Prostate gland (tissue), 2 donors: ENCODE measurements around the gene C14orf132. TPM values are rescaled to one million over a fixed set of nuclear protein-coding genes. Genes with fewer than 3 reads are reported as not detected.

Experiments used
- DNase-seq: peaks from one replicate; pipeline ENCODE4 v3.0.0-alpha.2; 2019; ENCODE audit warnings: low spot score
- H3K27ac ChIP-seq, 2 donors: fragments of 200-600 bp; sonication (generic); 2 replicates each; pipeline ENCODE4 v1.5.1; 2017 to 2019
- H3K27me3 ChIP-seq: fragments of 200-600 bp; sonication (generic); replicated peaks from 2 replicates; pipeline ENCODE4 v1.5.1; 2019; ENCODE audit not compliant: insufficient read depth
- H3K36me3 ChIP-seq, 2 donors: fragments of 200-600 bp; sonication (generic); 1 replicate in 1 of 2; 2 replicates in 1 of 2; pipeline versions ENCODE4 v1.5.1 to v1.8.1; 2017 to 2019
- H3K4me1 ChIP-seq: fragments of 200-600 bp; sonication (generic); replicated peaks from 2 replicates; pipeline ENCODE4 v1.5.1; 2019
- H3K4me3 ChIP-seq, 2 donors: fragments of 200-600 bp; sonication (generic); 2 replicates each; pipeline ENCODE4 v1.5.1; 2017 to 2019
- H3K9me3 ChIP-seq: fragments of 200-600 bp; sonication (generic); 2 replicates; pipeline ENCODE4 v1.5.1; 2017
- CTCF ChIP-seq, 4 experiments: fragments of 200-600 bp in 2 of 4; fragments of 450-650 bp in 2 of 4; sonication (generic) in 2 of 4; IDR thresholded peaks; 1 replicate in 3 of 4; 2 replicates in 1 of 4; pipeline ENCODE4 v1.5.1; 2016 to 2019; ENCODE audit warnings: antibody characterized with exemption in 4 of 4, mild to moderate bottlenecking in 2 of 4, moderate library complexity in 2 of 4
- POLR2A ChIP-seq: fragments of 450-650 bp; IDR thresholded peaks from one replicate; pipeline ENCODE4 v1.6.1; 2016; ENCODE audit warnings: antibody characterized with exemption, mild to moderate bottlenecking
- POLR2AphosphoS5 ChIP-seq: sonication (generic); formaldehyde crosslinking; IDR thresholded peaks from one replicate; pipeline ENCODE4 v1.6.1; 2017; ENCODE audit warnings: antibody characterized with exemption
- WGBS: methylation state at CpG from one replicate; pipeline ENCODE4 v1.1.5; 2018; 5-methylcytosine and 5-hydroxymethylcytosine counted together
- intact Hi-C: fragments of 100-400 bp; cut with DNase I; formaldehyde crosslinking; loops from one replicate; pipeline ENCODE4 v1.14.2; 2022
- total RNA-seq, 2 donors: library from RNA; depleted of rRNA; stranded (reverse); fragments of >200 nt; gene quantifications; one replicate each; pipeline ENCODE4 v1.1.0, GENCODE V29; 2016

C14orf132 gene
- total RNA-seq, 2 donors from 2014 or later: 6.6 to 7.8 TPM

DNA sequence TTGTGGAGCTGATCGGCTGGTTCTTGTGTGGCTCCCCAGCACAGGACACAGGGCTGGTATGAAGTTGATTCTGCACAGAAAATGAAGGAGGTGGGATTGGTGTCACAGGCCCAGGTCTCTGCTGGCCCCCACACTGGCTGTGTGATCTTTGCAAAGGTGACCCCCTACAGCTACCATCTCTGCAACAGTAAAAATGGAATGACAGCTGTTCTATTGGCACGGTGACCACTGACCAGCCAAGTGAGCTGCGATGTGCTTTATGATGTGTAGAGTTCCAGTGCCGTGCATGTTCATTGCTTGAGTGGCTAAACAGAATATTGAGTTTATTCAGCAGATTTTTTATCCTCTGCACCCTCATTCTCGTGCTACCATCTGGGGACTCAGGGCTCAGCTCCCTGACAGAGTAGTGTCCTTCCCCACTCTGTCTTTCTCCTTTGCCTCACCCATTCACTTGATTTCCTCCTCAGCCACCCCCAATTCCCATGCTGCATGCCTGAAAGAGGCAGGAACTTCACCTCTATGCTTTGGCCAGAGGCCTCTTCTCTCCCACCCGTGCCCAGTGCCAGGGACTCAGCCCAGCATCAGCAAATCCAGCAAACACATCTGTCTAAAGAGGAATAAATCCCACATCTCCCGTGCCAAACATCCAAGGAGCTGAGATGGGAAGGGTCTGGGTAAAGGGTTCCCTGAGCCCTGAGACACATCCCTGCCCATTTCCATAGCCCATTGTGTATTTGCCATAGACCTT, 21.2 kb downstream of the C14orf132 start:
- 75% methylated on average over 7 of the region's 7 CpGs for WGBS

GRCh38 chr14:96062010-96062409, 22.8 kb downstream of the C14orf132 start:
- DNase-seq: no peak
- no peaks in the 10 kb centered on the region for H3K27me3 ChIP-seq

More for the DNA sequence above, 21.2 kb downstream of the C14orf132 start:
- no peak overlapping the region for H3K4me3 ChIP-seq
- no peaks in the 10 kb centered on the region for H3K36me3 ChIP-seq
- H3K27ac ChIP-seq: no peak overlapping the region
- H3K9me3 ChIP-seq: no peaks in the 10 kb centered on the region
- H3K4me1 ChIP-seq: no peaks in the 10 kb centered on the region
- no peak for TF ChIP-seq CTCF (IDR thresholded peaks at IDR 0.05)
- no peak for TF ChIP-seq POLR2AphosphoS5
- TF ChIP-seq POLR2A: no peak
- no peak for DNase-seq
- H3K27me3 ChIP-seq: no peaks in the 10 kb centered on the region
- intact Hi-C loops: no loop called here

DNA sequence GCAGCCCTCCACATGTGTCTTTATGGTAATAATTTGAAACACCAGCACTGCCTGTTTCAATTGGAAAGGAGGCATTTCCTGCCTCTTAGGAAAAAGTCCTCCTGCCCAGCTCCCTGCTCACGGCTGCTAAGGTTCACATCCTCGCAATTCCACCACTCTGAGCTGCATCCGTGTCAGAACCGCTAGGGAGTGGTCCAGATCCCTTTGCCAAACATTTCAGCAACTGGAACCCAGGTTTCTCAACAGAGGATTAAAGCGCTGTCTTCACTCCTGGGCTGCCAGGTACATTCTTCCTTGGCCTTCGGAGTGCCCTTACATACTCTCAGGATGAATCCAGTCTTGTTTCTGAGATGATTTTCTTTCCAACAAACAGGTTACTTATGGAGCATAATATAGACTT, 23.3 kb downstream of the C14orf132 start:
- no peak overlapping the region for H3K4me3 ChIP-seq
- no peaks in the 10 kb centered on the region for H3K36me3 ChIP-seq
- H3K4me1 ChIP-seq: no peaks in the 10 kb centered on the region
- H3K27me3 ChIP-seq: no peaks in the 10 kb centered on the region
- no peak for TF ChIP-seq POLR2A
- TF ChIP-seq CTCF (IDR thresholded peaks at IDR 0.05): no peak
- no peak for TF ChIP-seq POLR2AphosphoS5
- intact Hi-C loops: no loop called here
- no peak overlapping the region for H3K27ac ChIP-seq
- no peaks in the 10 kb centered on the region for H3K9me3 ChIP-seq
- 86% methylated on average over 6 of the region's 6 CpGs for WGBS
- no peak for DNase-seq

More at GRCh38 chr14:96062010-96062409, 22.8 kb downstream of the C14orf132 start:
- no peak overlapping the region for H3K4me3 ChIP-seq
- intact Hi-C loops: no loop called here
- no peaks in the 10 kb centered on the region for H3K9me3 ChIP-seq
- no peaks in the 10 kb centered on the region for H3K4me1 ChIP-seq
- no peak for TF ChIP-seq CTCF (IDR thresholded peaks at IDR 0.05)
- no peak for TF ChIP-seq POLR2A
- no peak for TF ChIP-seq POLR2AphosphoS5
- H3K27ac ChIP-seq: no peak overlapping the region
- 93% methylated on average over 4 of the region's 4 CpGs for WGBS
- H3K36me3 ChIP-seq: no peaks in the 10 kb centered on the region

DNA sequence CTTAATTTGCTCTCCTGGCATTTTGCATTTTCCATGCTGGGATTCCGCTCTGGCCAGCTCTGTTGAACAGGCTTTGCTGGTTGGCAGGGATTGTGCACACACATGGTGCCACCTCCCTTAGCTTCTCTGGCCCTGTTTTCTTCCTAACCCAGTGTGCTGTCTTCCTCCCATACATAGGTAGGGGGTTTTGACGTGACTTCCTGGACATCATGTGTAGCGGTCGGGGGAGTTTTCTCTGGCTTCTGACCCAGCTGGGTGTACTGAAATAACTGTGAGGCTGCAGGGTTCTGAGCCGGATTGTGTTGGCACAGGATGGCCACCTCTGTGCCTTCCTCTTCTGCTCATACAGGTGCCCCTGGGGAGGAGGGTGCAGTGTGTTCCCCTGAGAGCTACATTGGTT, 25.7 kb downstream of the C14orf132 start:
- no peak for DNase-seq
- 66% methylated on average over 5 of the region's 5 CpGs for WGBS
- TF ChIP-seq POLR2AphosphoS5 (no peak), CTCF (IDR thresholded peaks at IDR 0.05) (no peak), POLR2A (no peak)
- H3K9me3 ChIP-seq: no peaks in the 10 kb centered on the region
- intact Hi-C loops: no loop called here
- H3K27me3 ChIP-seq: no peaks in the 10 kb centered on the region
- no peaks in the 10 kb centered on the region for H3K36me3 ChIP-seq
- no peak overlapping the region for H3K27ac ChIP-seq
- no peaks in the 10 kb centered on the region for H3K4me1 ChIP-seq
- no peak overlapping the region for H3K4me3 ChIP-seq
